GM18519 (cell line): Measurements from ENCODE around the gene EIF5A.
A peak's percentile ranks its signal among the peaks of the same experiment; 100 is the strongest.
"Not testable (repeated sequence)": the region's sequence is repeated elsewhere in the genome, so short reads cannot be mapped to it uniquely, and the experiment has no call there.

Experiments used
- ATAC-seq: cut with Tn5 transposase; IDR thresholded peaks from one replicate; pipeline ENCODE4 v1.9.1; 2021; ENCODE audit warnings: mild to moderate bottlenecking, moderate library complexity; ENCODE audit not compliant: unreplicated experiment, low FRiP score

Gene EIF5A

DNA sequence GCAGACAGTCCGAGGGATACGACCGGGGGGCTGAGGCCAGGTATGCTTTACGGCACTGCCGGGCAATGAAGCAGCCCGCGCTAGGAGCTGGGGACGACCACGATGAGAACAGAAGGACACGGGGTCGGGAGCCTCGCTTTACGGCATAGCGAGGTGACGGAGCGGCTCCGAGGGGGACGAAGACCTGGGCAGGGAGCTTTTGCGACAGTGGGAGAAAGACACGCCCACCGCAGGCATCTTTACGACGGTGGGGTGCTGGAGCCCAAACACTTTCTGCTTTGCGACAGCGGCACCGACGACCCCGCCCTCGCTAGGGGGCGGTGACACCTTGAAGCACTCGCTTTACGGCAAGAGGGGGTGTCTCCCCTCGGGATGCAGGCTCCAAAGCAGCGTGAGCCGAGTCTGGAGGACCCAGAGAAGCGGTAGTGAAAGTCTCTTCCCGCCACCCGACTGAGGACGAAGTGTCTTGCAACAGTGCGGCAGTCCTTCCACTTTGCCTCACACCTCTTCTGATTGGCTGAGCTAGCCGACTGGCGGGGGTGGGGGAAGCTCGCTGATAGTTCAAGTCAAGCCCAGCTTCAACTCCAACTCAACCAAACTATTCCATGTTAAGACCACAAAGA, 22.1 kb downstream of the EIF5A start:
- ATAC-seq, result peak; percentile 40

DNA sequence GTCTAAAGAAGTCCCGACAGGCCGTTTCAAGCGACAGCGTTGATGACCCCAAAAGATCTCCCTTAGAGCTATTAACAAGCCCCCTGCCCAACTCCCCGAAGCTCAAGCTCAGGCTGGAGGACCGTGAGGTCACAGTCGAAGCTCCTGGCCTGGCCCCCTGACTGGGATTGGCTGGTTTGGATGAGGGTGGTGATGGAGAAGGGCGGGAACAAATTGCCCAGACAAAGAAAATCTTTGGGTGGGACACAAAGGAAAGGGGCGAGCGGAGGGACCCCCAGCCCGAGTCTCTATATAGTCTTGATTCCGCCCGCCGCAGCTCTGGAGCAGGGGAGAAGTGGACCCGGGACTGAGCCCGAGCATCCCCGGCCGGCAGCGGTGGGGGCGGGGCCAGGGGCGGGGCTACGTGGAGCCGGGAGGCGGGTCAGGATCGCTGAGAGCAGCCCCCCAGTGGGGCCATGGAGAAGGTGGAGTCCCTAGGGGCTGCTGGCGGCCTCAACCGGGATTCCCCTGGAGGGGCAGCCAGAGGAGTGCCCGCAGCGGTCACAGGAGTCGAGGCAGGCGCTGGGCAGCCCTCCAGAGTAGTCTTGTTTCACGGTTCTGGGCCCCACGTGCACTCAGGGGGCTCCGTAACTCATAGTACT, 22.7 kb downstream of the EIF5A start:
- peak; percentile 16 for ATAC-seq

DNA sequence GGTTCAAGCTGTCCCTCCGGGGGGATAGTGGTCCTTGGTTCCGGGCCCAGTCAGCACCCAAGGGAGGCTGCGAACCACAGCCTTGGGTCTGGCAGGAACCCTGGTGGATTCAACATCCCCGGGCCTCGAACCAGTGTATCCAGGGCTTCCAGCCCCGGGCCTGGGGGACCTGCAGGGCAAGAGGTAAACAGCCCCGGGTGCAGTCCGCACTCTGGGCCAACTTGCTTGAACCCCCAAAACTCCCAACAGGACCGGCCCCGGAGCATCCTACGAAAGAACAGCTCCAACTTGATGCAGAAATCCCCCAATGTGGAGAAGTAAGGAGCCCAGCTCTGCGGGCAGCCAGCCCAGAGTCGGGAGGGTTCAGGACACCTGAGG, 23.2 kb downstream of the EIF5A start:
- no peak for ATAC-seq

DNA sequence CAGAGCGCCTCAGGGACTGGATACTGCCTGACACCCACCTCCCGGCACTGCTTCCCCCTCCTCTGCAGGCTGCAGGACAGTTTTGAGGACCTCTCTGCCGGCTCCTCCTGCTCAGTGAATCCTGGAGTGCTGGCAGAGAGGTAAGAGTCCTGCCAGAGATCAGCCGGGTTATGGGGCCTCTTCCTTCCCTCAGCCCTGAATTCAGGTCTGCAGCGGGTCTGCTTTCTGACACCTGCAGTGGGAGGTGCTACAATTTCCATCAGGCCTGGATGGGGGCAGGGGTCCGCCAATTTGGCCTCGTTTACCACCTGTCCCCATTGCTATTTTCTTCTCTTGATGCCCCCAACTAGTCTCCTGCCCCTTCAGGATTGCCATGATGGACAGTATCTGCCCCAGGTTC, 24.7 kb downstream of the EIF5A start:
- ATAC-seq, result no peak

DNA sequence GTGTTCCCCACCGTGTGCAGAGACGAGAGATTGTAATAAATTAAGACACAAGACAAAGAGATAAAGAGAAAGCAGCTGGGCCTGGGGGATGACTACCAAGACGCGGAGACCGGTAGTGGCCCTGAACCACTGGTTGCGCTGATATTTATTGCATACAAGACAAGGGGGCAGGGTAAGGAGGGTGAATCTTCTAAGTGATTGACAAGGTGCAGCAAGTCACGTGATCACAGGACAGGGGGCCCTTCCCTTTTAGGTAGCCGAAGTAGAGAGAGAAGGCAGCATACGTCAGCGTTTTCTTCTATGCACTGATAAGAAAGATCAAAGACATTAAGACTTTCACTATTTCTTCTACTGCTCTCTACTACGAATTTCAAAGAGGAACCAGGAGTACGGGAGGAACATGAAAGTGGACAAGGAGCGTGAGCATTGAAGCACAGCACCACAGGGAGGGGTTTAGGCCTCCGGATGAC, 25.2 kb downstream of the EIF5A start:
- ATAC-seq, result not testable (repeated sequence)

DNA sequence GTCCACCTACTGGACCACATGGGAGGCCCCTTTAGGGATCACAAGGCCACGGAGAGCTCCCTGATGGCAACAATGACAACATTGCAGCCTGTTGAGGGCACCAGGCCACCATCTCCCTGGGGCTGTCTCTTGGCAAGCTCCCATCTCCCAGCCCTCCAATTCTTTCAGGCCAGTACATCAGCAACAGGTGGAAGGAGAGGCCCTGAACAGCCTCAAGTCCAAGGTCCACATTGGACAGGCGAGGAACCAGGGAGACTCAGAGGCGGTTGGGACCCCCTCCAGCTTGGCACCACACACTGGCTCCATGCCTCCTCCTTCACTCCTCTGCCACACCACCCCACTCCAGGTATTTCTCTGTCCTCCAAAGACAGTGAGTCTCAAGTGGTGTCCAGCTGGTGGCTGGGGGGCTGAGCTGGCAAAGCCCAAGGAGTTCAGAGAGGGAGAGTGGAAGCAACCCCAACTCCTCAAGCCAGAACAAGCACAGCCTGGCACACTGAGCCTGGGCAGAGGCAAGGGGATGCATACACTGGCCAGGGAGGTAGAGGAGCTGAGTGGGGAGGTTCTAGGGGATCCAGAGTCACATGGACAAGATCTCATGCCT, 27.6 kb downstream of the EIF5A start:
- no peak for ATAC-seq

DNA sequence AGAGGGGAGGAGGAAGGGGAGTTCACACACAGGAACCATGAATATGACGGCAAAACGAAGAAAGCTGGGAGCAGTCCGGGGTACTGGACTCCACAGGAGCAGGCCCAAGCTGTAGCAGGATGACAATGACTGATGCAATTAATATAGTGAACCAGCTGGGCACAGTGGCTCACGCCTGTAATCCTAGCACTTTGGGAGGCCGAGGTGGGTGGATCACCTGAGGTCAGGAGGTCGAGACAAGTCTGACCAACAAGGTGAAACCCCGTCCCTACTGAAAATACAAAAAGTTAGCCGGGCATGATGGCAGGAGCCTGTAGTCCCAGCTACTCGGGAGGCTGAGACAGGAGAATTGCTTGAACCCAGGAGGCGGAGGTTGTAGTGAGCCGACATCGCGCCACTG, 28.3 kb downstream of the EIF5A start:
- not testable (repeated sequence) for ATAC-seq

DNA sequence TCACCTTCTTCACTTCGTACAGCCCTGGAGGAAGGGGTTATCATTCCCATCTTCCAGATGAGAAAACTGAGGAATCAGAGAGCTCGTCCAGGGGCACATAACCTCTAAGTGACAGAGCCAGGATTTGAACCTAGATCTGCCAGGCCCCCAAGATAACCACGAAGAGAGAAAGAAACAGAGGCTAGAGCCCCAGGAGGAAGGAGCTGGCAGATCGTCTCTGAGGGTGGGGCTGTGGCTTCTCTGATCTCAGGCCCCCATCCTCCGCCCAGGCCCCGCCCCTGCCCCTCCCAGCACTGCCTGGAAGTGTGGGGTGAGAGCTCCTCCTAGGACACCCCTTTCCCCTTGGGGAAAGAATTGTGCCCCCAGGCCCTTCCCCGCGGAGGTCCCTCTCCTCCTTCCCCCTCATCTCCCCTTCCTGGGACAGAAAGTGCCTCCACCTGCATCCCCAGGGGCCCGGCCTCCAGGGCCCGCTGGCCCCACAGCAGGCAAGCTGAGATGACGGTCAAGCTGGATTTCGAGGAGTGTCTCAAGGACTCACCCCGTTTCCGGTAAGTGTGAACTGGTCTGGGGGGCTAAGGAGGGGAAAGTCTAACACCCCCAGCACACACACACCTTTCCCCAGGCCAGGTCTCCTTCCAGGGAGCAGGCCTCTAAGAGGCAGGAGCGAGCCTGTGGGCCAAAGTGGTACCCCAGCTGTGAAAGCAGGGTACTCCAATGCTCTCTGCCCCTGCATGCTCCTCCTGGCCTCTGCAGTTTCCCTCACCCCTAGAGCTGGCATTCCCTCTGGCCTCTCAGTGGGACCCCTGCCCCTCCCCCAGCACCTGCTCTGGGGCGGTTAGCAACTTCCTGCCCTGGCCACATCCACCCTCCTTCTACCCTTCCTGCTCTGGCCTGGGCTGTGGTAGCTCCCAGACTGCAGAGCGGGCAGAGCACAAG, 29.1 kb downstream of the EIF5A start, which contains the start of gene ACAP1:
ACAP1 (plus strand) TSS at position 290 of the 936 bp plus-strand sequence; CDS start at position 496, 206 bp downstream.
- ATAC-seq, result no peak

DNA sequence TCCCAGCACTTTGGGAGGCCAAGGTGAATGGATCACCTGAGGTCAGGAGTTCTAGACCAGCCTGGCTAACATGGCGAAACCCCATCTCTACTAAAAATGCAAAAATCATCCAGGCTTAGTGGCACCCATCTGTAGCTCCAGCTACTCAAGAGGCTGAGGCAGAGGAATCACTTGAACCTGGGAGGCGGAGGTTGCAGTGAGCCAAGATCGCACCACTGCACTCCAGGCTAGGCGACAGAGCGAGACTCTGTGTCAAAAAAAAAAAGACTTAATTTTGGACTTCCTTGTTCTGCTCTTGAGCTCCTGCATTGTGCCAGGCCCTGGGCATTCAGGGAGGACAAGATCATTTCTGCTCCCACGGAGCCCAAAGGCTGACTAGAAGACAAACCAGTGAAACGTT, 30.2 kb downstream of the EIF5A start:
- not testable (repeated sequence) for ATAC-seq

DNA sequence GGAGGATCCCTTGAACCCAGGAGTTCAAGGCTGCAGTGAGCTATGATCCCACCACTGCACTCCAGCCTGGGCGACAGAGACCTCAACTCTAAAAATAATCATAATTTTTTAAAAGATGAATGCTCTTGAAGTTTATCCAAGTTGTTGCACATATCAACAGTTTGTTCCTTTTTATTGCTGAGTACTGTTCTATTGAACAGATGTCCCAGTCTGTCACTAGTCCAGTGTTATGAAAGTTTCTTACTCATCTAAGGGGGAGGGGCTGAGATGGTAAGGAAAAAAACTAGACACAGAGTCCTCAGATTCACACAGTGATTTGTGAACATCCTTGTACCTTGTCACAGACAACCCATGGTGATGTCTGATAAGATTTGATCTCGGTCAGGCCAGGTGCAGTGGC, 32.8 kb downstream of the EIF5A start:
- ATAC-seq, result no peak

DNA sequence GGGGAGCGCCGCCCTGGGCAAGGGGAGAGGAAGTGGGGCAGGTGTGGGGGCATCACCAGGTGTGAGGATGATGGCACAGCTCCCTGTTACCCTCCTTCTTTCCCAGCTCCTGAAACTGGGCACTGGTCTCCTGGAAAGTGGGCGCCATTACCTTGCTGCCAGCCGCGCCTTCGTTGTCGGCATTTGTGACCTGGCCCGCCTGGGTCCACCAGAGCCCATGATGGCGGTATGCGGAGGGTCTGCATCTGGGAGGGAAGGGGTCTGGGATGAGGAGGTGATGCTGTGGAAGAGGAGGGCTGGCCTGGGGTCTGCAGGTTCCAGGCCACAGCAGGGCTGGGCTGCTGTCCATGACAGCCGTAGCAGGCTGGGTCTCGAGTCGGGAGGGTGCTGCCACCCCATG, 34.4 kb downstream of the EIF5A start:
- no peak for ATAC-seq

DNA sequence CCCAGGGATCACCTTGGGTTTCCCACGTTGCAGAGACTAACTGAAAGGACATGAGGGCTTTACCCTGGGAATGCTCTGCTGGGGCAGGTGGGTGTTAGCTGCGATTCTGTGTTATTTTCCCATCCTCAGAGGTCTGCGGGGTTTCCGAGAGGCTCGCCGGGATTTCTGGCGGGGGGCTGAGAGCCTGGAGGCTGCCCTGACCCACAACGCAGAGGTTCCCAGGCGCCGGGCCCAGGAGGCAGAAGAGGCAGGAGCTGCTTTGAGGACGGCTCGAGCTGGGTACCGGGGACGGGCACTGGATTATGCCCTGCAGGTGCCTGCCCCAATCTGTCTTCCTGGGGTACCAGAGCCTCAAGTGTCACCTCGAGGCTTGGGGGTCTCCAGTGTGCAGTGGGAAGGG, 35.8 kb downstream of the EIF5A start:
- ATAC-seq, result no peak

DNA sequence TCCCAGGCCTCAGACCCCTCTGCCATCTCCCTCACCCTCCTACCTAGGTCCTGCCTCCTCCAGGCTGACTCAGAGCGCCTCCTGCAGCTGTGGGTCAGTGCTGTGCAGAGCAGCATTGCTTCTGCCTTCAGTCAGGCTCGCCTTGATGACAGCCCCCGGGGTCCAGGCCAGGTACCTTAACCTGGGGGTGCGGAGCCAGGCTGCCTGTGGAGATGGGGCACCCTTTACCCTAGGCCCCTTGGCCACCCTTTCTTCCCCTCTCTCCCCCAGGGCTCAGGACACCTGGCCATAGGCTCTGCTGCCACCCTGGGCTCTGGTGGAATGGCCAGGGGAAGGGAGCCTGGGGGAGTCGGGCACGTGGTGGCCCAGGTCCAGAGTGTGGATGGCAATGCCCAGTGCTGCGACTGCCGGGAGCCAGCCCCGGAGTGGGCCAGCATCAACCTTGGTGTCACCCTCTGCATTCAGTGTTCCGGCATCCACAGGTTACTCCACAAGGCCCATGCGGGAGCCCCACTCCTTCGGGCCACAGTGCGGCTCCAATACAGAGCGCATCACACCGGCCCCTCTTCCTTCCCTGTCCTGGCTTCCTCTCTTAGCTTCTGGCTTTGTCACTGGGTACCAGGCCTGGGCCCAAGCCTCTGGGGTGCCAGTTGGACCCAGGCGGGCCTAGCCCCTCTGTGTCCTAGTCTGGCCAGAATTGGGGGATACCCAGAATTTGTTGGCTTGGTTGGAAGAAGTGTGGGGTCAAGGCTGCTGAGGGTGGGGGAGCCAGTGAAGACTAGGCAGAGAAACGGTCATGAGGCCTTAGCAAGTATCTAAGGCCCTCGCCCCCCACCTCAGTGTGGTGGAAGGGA, 39.6 kb downstream of the EIF5A start:
- ATAC-seq, result no peak

DNA sequence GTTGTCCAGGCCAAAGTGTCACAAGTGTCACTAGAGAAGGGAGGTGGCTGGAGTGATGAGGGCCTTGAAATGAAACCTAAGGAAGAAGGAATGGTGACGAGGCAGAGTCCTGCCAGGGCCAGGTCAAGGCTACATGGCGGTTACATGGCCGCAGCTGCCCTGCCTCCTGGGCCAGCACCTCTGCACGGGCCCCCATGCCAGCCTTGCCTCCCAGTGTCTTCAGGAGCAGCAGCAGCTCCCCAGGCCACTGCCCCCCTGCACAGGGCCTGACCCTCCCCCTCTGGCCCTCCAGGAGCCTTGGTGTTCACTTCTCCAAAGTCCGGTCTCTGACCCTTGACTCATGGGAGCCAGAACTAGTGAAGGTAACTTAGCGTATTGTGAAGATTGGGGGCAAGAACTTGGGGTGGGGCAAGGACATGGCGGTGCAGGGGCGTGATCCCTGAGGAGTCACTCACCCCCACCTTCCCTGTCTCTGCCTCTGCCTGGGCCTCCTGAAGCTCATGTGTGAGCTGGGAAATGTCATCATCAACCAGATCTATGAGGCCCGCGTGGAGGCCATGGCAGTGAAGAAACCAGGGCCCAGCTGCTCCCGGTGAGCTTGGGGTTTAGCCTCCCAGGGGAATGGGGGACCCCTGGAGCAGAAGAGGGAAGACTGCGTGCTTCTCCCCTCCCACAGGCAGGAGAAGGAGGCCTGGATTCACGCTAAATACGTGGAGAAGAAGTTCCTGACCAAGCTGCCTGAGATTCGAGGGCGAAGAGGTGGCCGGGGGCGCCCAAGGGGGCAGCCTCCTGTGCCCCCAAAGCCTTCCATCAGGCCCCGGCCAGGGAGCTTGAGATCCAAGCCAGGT, 40.4 kb downstream of the EIF5A start:
- ATAC-seq, result no peak

DNA sequence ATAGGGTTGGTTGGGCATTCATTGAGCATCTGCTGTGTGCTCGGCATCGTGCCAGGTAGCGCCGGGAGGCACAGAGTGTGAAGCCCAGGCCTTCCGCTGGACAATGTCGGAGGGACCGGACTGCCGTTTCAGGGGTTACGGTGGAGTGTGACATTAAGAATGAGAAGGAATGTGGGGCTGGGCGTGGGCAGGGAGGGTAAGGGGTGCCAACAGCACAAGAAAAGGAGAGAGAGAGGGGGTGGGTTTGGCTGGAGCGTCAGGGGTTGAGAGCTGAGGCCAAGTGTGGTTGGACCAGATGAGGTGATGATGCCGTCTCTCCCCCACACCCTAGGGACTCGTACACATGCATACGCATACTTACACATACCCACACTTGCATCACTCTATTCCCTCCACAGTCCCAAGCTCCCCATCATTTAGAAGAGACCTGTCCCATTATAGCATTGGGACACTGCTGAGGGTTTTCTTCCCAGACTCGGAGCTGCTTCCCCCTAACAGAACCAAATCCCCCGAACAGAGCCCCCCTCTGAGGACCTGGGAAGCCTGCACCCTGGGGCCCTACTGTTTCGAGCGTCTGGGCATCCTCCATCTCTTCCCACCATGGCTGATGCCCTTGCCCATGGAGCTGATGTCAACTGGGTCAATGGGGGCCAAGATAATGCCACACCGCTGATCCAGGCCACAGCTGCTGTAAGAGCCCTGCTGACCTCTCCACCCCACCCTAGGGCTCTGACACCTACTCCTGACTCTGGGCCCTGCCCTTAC, 41.2 kb downstream of the EIF5A start:
- ATAC-seq, result no peak

DNA sequence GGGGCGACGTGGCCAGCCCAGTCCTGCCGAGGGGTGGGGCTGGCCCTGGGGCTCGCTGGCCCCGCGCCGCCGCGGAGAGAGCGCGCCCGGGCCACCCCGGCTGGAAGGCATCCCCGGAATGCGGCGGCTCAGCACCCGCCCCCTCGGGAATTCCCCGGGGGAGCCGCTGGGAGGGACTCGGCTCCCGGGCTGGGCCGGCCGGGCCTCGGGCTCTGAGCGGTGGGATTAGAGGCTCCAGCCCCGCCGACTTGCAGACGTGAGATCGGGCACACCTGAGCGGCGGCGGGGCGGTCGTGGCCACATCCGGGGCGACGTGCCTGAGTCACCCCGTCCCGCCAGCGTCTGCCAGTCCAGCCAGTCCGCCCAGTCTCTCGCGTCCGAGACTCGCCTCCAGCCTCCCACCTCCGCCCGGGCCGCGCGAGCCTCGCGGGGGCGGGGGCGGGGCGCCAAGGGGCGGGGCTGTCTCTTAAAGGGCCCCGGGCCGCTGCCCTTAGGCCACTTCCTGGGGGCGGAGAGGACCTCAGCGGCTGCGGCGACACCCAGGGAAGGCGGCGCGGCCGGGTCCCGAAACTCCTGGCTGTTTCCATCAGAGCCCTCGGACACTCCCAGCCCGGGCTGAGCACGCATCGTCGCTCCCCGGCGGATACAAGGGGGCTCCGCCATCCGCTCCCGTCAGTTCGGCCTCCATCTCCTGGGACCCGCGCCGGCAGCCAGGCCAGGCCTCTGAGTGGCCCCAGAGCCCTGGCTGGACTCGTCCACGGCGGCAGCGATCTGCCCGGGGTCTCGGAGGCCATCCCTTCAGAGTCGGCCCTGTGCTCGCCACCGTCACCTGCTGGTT, 44.5 kb downstream of the EIF5A start, which contains the start of gene KCTD11:
KCTD11 (plus strand) TSS at position 498 of the 838 bp plus-strand sequence.
- no peak for ATAC-seq

DNA sequence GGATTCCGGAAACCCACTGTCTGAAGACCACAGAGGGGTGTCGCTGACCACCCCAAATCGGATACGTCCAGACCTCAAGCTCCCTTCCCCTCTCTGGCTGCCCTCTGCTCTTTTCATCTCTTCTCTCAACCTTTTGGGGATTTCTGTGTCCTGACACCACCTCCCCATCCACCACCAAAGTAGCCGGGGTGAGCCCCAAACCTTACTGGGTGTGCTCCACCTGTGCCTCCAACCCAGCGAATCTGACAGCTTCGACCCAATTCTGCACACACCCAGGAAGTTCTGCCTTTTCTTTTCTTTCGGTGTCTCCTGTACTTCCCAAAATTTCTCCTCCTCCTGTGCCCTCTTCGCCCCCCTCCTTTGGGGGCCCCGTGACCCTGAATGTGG, 45.1 kb downstream of the EIF5A start:
- ATAC-seq, result no peak
